ENCODE data around the gene LCN15.

LCN15 gene

GRCh38 chr9:136740971-136741882, 23.1 kb downstream of the LCN15 start:
- DNase-seq (ENCODE audit: low read depth): no peak

- DNase-seq (ENCODE audit: low read depth): no peak
Measured at GRCh38 chr9:136740491-136740890, 23.8 kb downstream of the LCN15 start.

- DNase-seq (ENCODE audit: low read depth): no peak
Measured at GRCh38 chr9:136740069-136740468, 24.2 kb downstream of the LCN15 start.

GRCh38 chr9:136739509-136739908, 24.8 kb downstream of the LCN15 start:
- no peak for DNase-seq (ENCODE audit: low read depth)

GRCh38 chr9:136738960-136739359, 25.4 kb downstream of the LCN15 start:
- no peak for DNase-seq (ENCODE audit: low read depth)

GRCh38 chr9:136735812-136736480, 28.4 kb downstream of the LCN15 start:
- no peak for DNase-seq (ENCODE audit: low read depth)

GRCh38 chr9:136734837-136735496, 29.4 kb downstream of the LCN15 start:
- no peak for DNase-seq (ENCODE audit: low read depth)

GRCh38 chr9:136733611-136734010, 30.7 kb downstream of the LCN15 start:
- no peak for DNase-seq (ENCODE audit: low read depth)

- no peak for DNase-seq (ENCODE audit: low read depth)
Measured at GRCh38 chr9:136732444-136733178, 31.7 kb downstream of the LCN15 start.

- no peak for DNase-seq (ENCODE audit: low read depth)
Measured at GRCh38 chr9:136729926-136730325, 34.4 kb downstream of the LCN15 start.

- DNase-seq (ENCODE audit: low read depth): no peak
Measured at GRCh38 chr9:136729144-136729543, 35.2 kb downstream of the LCN15 start.

- no peak for DNase-seq (ENCODE audit: low read depth)
Measured at GRCh38 chr9:136728548-136729123, 35.7 kb downstream of the LCN15 start.

- DNase-seq (ENCODE audit: low read depth): peak; percentile 89
Measured at GRCh38 chr9:136728080-136728547, 36.2 kb downstream of the LCN15 start.

- no peak for DNase-seq (ENCODE audit: low read depth)
Measured at GRCh38 chr9:136726631-136727191, 37.6 kb downstream of the LCN15 start.

GRCh38 chr9:136726118-136726517, 38.2 kb downstream of the LCN15 start:
- DNase-seq (ENCODE audit: low read depth): no peak

GRCh38 chr9:136725612-136726011, 38.7 kb downstream of the LCN15 start:
- DNase-seq (ENCODE audit: low read depth): no peak

GRCh38 chr9:136724772-136725171, 39.5 kb downstream of the LCN15 start:
- no peak for DNase-seq (ENCODE audit: low read depth)

- DNase-seq (ENCODE audit: low read depth): no peak
Measured at GRCh38 chr9:136723989-136724388, 40.3 kb downstream of the LCN15 start.

- DNase-seq (ENCODE audit: low read depth): no peak
Measured at GRCh38 chr9:136723362-136723976, 40.8 kb downstream of the LCN15 start.

GRCh38 chr9:136722969-136723356, 41.4 kb downstream of the LCN15 start:
- DNase-seq (ENCODE audit: low read depth): no peak
